Retina (tissue), 1 donor: ENCODE data around the gene SEPTIN3.

Source experiments
- DNase-seq: peaks from one replicate; pipeline ENCODE4 v3.0.0-alpha.2; 2016

Gene SEPTIN3

DNA sequence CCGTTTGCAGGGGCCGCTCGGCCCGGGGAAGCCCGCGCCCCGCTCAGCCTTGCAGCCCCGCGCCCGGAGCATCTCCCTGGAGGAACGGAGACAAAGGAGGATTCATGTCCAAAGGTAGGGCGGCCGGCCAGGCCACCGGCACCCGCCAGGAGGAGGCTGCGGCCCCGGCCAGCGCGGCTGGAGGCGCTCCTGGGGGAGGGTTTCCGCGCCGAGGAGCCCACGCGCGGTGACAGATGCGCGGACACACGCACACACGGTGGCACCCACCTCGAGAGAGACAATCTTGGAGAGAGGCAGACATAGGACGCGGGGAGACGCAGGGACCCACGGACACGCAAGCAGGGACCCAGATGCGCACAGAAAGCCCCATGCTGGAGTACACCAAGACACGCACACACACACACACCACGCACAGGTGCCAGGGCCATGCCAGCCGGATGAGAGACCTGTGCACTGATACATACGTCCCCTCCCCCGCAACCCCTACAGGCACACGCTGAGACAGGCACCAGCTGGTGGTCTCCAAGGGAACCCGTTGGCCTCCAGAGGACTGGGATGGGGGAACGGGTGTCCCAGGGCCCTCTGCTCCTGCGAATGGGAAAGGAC is 7.8 kb downstream of the SEPTIN3 start:
- DNase-seq, result peak; percentile 79

DNA sequence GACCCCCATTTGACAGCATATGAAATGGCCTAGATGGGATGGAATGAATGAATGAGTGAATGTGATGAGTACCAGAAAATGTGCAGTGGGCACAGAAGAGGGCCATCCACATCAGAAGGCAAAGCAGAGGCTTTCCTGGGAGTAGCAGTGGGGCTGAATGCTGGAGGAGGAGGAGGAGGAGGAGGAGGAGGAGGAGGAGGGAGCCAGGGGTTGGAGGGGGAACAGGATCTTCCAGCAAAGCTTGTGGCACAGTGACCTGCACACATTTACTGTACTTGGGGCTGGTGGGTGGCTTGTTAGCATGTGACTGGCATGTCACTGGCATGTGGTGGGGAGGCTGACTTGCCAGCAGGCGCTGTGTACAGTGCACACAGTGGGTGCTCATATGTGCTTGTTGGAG is 9.5 kb downstream of the SEPTIN3 start:
- DNase-seq, result no peak

DNA sequence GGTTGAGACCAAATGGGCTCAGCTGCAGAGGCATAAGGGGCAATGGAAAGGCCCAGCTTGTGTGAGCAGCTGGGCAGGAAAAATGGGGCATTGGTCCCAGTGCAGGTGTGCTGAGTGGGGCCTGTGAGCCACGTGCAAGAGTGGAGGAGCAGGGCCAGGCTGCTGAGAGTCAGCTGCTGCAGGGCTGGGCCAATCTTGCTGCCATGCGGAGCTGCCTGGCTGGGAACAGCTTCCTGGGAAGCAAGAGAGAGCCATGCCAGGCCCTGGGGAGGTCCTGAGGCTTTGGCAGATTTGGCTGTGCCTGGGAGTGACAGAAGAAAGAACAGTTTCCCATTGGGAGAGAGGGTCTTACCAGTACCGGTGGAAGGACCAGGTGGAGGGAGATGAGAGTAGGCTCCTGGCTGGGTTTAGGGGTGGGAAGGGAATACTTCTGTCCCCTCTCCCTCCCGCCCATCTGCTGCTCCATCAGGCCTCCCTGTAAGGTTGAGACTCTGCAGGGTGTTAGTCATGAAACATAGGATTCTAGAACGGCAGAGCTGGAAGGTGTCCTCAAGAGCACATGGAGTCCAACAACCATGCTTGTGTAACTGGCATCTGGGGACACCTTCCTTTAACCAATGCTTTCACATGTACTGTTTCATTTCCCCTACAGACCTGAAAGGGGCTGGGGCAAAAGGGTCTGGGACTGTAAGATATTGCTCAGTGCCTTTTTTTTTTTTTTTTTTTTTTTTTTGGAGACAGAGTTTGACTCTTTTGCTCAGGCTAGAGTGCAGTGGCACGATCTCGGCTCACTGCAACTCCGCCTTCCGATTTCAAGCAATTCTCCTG is 10.4 kb downstream of the SEPTIN3 start:
- no peak for DNase-seq

DNA sequence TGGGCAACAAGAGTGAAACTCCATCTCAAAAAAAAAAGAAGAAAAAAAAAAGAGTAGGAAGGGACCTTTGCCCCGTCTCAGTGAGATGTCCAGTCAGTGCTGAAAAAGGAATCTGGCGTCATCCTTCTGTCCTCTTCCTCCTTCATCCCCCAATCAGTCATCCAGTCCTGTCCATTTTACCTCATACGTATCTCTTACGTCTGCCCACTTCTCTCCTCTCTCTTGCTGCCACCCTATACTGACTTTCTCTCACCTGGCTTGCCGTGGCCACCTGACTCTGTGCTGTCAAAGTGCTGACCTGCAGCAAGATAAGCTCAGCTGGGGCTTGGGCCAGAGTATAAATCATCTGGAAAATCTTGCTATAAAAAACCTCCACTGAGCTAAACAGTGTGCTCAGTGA is 13.6 kb downstream of the SEPTIN3 start:
- DNase-seq, result no peak

DNA sequence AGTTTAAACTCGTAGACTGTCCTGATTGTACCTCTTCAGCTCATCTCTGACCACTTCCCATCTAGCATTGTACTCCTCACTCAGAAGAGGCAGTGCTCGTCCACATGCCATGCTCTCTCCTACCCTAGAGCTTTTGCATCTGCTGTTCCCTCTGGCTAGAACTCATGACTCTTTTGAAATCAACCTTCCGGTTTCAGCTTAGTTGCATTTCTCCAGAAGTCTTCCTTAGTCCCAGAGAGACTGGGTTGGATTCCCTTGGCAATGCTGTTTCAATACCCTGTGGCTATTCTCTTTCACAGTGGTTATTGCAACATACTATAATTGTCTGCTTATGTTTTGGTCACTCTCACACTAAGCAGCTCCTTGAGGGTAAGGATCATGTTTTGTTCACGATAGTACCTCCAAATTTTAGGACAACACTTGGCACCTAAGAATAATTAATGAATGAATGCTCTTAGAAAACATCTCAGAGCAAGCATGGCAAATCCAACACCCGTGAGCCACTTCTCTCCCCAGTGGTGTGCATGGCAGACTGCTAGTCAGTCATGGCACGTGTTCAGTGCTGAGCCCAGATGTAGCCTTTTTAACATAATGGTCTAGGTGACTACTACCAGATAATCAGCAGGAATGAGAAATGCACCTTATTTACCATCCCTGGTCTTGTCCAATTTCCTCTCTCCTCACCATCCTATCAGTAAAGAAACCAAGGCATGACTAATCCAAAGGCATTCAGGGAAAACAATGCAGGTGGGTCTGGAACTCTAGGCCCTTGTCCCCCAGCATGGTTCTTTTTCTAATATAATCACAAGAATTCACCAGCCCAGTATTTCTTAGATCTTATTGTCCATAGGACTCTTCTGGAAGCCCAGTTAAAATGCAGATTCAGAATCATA is 14.5 kb downstream of the SEPTIN3 start:
- DNase-seq, result no peak

DNA sequence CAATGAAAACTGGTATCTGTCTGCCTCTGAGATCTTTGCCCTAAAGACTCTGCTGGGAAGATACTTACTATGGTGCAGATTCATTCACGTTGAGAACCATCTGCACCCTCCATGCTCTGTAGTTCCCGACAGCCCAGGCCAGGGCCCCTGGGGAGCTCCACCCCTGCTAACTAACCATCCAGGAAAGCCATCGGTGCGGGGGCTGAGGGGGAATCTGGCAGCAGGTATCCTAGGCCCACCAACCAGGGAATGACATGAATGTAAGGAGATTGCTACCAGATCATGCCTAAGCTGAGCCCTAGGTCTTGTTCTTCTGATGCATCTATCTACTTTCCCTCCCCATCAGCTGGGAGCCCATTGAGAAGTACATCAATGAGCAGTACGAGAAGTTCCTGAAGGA is 18.0 kb downstream of the SEPTIN3 start:
- DNase-seq, result no peak

DNA sequence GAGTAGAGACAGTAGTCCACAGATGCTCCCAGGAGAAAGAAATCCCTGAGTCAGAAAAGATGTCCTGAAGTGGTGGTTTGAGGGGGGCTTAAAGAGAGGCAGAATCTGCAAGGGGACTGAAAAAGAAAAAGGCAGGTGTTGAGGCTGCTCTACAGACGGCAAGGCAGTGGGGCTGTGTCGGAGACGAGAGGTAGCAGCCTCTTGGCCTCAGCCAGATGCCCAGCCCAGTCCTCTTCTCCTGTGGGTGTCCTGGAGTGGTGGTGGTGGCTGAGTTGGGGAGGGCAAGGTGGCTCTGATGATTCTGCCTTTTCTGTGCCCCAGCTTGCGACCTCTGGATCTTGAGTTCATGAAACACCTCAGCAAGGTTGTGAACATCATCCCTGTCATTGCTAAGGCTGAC is 20.0 kb downstream of the SEPTIN3 start:
- no peak for DNase-seq

DNA sequence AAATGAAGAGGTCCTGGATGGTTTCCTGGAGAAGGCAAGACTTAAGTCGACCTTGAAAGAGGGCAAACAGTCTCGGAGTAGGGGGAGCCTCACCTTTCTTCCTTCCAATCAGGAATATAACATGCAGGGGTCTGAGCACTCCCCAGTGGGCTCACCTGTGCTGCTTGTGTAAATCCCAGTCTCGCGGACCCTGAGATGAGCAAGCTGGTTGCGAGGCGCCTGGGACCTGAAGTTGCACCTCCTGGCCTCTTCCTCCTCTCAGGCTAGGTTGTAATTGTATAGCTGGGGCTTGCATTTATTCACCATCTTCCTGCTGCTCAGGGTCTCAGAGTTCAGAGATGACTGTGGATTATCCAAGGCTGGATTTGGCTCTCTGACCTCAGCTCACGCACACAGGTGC is 21.9 kb downstream of the SEPTIN3 start:
- no peak for DNase-seq

DNA sequence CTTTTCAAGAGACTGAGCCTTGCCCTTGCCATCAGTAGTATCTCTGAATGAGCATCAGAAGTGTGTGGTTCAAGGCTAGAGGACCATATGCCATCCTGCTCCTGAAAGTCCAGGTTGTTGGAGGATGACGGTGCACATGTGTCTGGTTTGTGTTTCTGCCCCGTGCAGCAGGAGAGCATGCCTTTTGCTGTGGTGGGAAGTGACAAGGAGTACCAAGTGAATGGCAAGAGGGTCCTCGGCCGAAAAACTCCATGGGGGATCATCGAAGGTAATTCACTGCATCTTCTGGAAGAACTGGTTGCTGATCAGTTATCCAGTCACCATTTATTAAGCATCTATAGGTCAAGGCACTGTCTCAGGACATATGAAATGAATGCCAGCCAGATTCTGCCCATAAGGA is 23.3 kb downstream of the SEPTIN3 start:
- DNase-seq, result no peak

DNA sequence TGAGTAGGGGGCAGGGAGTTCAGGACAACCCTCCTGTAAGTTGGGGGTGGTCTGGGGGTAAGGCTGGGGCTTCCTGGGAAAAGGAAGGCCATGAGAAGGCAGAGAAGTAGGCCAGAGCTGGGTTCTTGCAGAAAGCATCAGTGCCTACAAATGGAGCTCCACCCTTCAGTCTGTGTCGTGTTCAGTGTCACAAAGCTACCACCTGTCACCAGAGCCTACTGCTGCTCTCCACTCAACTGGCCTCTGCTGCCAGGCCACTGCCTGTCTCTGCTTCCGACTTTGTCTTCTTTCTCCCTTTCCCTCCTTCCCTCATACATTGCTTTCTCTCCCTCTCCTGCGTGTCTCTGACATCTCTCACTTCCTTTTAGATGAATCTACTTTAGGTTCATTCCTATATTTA is 26.0 kb downstream of the SEPTIN3 start:
- DNase-seq, result no peak

DNA sequence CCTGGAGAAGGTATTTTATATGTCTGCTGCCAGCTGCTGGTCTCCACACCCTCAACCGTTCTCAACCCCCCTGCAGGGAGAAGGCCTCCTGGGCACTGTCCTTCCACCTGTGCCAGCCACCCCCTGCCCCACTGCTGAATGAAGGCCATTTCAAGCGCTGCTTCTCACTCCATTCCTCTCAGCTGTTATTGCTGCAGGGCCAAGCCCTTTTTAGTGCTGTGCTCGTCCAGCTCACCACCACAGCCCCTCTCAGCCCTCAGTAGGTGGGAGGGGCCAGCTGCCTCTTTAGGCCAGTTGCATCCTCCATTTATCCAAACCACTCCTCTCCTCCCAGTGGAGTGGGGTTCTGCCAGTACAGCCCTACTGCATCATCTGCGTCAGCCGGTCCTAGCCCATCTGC is 27.6 kb downstream of the SEPTIN3 start:
- DNase-seq, result no peak

DNA sequence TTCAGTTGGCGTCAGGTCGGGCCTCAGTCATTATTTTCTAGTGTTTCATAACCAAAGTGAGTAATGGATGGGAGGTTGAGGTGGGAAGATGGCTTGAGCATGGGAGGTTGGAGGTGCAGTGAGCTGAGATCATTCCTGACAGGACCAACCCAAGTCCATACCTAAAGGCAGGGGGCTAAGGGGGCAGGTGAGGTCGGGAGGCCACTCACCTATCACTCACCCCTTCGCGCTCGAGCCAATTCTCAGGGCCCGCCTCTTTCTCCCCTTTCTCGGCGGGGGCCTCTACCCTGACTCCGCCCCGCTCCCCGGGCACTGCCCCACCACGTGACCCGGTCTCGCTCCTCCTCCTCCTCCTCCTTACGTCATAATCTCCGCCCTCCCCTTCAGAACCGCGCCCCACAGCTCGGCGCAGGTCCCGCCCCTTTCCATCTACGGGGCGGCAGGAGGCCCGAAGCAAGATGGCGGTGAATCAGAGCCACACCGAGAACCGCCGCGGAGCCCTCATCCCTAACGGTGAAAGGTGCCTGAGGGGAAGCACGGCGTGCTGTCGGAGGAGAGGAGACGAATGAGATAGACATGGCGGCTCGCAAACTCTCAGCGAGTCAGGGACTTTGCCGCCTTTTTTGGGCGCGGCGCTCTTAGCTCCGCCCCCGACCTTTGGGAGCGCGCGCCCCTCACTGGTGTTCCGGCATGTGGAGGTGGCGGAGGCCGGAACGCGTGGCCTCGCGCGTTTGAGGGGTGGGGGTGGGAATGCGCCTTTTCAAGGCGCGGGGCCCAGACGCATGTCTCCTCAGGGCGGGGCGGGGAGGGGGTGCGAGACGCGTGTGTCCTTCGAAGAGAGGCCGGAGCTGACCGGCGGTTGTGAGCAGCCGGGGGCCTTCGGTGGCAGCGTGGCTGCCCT is 29.4 kb downstream of the SEPTIN3 start, which contains the start of gene WBP2NL:
Gene WBP2NL, plus strand, starts transcription at position 428 of the 901 bp plus-strand sequence. Its CDS starts 31 bp downstream, at position 459.
- DNase-seq, result peak; percentile 83

DNA sequence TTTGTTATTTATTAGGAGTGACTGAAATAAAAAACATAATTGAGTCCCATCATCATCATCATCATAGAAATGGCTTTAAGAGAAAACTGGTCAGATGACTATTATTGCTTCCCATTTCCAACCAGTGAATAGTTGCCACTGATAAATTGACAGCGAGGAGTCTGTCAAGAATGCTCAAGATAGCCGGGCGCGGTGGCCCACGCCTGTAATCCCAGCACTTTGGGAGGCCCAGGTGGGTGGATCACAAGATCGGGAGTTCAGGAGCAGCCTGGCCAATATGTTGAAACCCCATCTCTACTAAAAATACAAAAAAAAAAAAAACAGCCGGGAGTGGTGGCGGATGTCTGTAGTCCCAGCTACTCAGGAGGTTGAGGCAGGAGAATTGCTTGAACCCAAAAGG is 31.2 kb downstream of the SEPTIN3 start:
- no peak for DNase-seq

DNA sequence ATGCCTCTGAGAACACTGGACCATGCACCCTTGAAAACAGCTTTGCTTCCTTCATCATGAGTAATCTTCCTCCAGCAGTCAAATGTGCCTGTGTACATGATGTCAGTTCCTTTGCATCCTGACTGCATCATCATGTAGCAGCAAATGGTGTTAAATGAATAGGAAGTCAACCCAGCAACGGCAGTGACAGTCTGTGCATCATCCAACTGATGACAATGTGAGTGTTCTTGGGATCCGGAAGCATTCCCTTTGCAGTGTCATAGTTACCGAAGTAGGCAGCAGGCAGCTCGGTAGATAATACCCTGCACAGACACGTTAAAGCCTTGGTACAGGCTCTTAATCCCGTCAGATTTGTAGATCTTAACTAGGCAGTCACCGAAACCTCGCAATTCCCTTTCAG is 31.9 kb downstream of the SEPTIN3 start:
- DNase-seq, result no peak

DNA sequence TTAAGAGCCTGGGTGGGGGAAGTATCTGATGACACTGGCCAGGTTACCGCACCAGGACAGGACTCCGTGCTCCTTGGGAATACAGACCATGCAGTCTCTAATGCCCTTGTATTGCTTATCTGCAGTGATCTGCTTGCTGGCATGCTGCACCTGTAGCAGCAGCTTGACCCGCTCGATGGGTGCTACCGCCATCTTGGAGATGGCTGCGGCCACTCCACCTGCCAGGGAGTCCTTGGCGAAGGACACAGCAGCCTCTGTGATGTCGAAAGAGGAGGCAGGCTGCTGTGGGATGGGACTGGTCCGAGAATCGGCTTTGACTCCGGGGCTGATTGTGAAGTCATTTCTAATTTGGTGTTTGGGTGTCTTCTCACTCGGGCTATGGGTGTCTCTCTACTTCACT is 32.5 kb downstream of the SEPTIN3 start:
- no peak for DNase-seq

DNA sequence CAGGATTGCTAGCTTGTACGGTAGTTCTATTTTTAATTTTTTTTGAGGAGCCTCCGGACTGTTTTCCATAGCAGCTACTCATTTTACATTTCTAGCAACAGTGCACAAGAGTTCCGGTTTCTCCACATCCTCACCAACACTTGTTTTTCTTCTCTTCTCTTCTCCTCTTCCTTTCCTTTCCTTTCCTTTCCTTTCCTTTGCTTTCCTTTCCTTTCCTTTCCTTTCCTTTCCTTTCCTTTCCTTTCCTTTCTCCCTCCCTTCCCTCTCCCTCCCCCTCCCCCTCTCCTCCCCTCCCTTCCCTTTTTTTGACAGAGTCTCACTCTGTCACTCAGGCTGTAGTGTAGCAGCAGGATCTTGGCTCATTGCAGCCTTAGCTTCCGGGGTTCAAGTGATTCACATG is 38.7 kb downstream of the SEPTIN3 start:
- DNase-seq, result no peak

DNA sequence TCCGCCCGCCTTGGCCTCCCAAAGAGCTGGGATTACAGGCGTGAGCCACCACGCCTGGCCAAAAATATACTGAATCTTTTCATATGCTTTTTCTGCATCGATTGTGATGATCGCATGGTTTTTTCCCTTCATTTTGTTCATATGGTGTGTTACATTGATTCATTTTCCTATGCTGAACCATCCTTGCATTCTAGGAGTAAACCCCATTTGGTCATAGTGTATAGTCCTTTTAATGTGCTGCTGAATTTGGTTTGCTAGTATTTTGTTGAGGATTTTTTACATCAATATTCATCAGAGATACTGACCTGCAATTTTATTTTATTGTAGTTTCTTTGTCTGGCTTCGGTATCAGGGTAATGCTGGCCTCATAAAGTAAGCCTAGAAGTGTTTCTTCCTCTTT is 41.5 kb downstream of the SEPTIN3 start:
- no peak for DNase-seq

DNA sequence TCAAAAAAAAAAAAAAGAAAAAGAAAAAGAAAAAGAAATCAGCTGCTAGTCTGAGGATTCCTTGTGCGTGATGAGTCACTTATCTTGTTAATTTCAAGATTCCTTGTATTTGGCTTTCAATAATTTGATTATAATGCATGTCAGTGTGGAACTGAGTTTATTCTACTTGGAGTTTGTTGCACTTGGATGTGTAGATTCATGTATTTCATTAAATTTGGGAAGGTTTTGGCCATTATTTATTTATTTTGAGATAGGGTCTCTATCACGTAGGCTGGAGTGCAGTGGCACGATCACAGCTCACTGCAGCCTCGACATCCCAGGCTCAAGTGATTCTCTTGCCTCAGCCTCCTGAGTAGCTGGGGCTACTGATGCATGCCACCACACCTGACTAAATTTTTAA is 44.1 kb downstream of the SEPTIN3 start:
- DNase-seq, result no peak

DNA sequence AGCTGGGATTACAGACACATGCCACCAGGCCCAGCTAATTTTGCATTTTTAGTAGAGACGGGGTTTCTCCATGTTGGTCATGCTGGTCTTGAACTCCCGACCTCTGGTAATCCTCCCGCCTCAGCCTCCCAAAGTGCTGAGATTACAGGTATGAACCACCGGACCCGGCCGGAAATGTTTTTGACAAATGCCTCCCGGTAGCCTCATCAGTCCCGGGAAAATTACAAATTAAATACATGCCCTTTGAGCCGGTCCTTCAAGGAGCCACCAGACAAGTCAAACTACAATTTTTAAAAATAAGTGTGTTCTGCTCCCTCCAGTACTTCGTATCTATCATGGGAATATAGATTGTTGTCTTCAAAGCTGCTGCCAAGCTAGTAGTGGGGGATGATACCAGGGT is 46.9 kb downstream of the SEPTIN3 start:
- DNase-seq, result no peak

DNA sequence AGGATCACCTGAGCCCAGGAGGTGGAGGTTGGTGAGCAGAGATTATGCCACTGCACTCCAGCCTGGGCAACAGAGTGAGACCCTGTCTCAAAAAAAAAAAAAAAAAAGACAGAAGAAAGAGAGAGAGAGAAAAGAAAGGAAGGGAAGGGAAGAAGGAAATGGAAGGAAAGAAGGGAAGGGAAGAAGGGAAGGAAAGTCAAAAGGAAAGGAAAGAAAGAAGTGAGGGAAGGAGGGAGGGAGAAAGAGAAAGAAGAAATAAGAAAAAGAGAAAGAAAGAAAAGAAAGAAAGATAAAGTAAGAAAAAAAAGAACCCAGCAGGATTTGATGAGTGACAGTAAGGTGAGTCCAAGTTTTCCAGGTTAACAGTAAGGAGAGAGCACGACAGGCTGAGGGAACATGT is 49.0 kb downstream of the SEPTIN3 start:
- no peak for DNase-seq
